GM23338 (cell line): Measurements from ENCODE around the gene S100A16. TPM values are rescaled to one million over a fixed set of nuclear protein-coding genes. Genes with fewer than 3 reads are reported as not detected.

Experiments
- ATAC-seq: fragments of 200-7000 bp; cut with Tn5 transposase; 3 replicates; pipeline ENCODE4 v1.9.1; 2020
- DNase-seq: peaks from one replicate; pipeline ENCODE4 v3.0.0-alpha.2; 2015; ENCODE audit warnings: low spot score
- H2AFZ ChIP-seq: fragments of 200-600 bp; sonication (generic); 2 replicates; pipeline ENCODE4 v1.8.0; 2016; ENCODE audit warnings: antibody characterized with exemption, mild to moderate bottlenecking, moderate library complexity
- H3F3A ChIP-seq: fragments of 200-600 bp; sonication (generic); replicated peaks from 2 replicates; pipeline ENCODE4 v1.8.0; 2017; ENCODE audit warnings: antibody characterized with exemption, mixed run types, low read depth
- H3K27ac ChIP-seq: fragments of 200-600 bp; sonication (generic); 2 replicates; pipeline ENCODE4 v1.6.1; 2016; ENCODE audit warnings: low read depth
- H3K27me3 ChIP-seq: fragments of 200-600 bp; sonication (generic); 2 replicates; pipeline ENCODE4 v1.8.0; 2016; ENCODE audit warnings: mild to moderate bottlenecking, mixed run types, moderate library complexity; ENCODE audit not compliant: insufficient read depth
- H3K36me3 ChIP-seq: fragments of 200-600 bp; sonication (generic); 2 replicates; pipeline ENCODE4 v1.8.0; 2016; ENCODE audit warnings: mild to moderate bottlenecking; ENCODE audit not compliant: insufficient read depth
- H3K4me1 ChIP-seq: fragments of 200-600 bp; sonication (generic); 2 replicates; pipeline ENCODE4 v1.8.0; 2016; ENCODE audit warnings: mild to moderate bottlenecking, moderate library complexity; ENCODE audit not compliant: insufficient read depth
- H3K4me2 ChIP-seq: fragments of 200-600 bp; sonication (generic); 2 replicates; pipeline ENCODE4 v1.7.1; 2017; ENCODE audit warnings: mixed run types
- H3K4me3 ChIP-seq: fragments of 200-600 bp; sonication (generic); 2 replicates; pipeline ENCODE4 v1.6.1; 2016; ENCODE audit warnings: mixed run types
- H3K79me2 ChIP-seq: fragments of 200-600 bp; sonication (generic); replicated peaks from 2 replicates; pipeline ENCODE4 v1.8.0; 2017; ENCODE audit warnings: mild to moderate bottlenecking; ENCODE audit not compliant: insufficient read depth
- H3K9me2 ChIP-seq: fragments of 200-600 bp; sonication (generic); 2 replicates; pipeline ENCODE4 v1.8.0; 2017; ENCODE audit not compliant: insufficient read depth
- H4K20me1 ChIP-seq: fragments of 200-600 bp; sonication (generic); replicated peaks from 2 replicates; pipeline ENCODE4 v1.8.0; 2017; ENCODE audit warnings: mild to moderate bottlenecking; ENCODE audit not compliant: insufficient read depth
- H3K27ac Mint-ChIP-seq: 2 replicates; pipeline ENCODE4 v1.8.0; 2020; ENCODE audit warnings: inconsistent platforms, mild to moderate bottlenecking, moderate library complexity, mixed read lengths
- H3K27me3 Mint-ChIP-seq: 3 replicates; pipeline ENCODE4 v1.8.0; 2022; ENCODE audit warnings: low read depth, mild to moderate bottlenecking, moderate library complexity, mixed read lengths, inconsistent platforms; ENCODE audit not compliant: insufficient read depth, poor library complexity
- H3K36me3 Mint-ChIP-seq: 3 replicates; pipeline ENCODE4 v1.8.0; 2021; ENCODE audit warnings: low read depth, mild to moderate bottlenecking, inconsistent platforms, moderate library complexity, mixed read lengths
- H3K4me1 Mint-ChIP-seq: 3 replicates; pipeline ENCODE4 v1.8.0; 2020; ENCODE audit warnings: mild to moderate bottlenecking, inconsistent platforms, mixed read lengths
- H3K4me3 Mint-ChIP-seq: 3 replicates; pipeline ENCODE4 v1.8.0; 2021; ENCODE audit warnings: moderate library complexity, mild to moderate bottlenecking, inconsistent platforms, mixed read lengths
- H3K9me3 Mint-ChIP-seq: 3 replicates; pipeline ENCODE4 v1.8.0; 2020; ENCODE audit warnings: moderate library complexity, mild to moderate bottlenecking, inconsistent platforms, mixed read lengths
- CREB1 ChIP-seq: fragments of 250-450 bp; sonication (Bioruptor Pico); IDR thresholded peaks from 2 replicates; pipeline ENCODE4 v1.5.0; 2020; ENCODE audit warnings: low read depth, mild to moderate bottlenecking, moderate library complexity
- EZH2 ChIP-seq: fragments of 200-600 bp; sonication (generic); IDR thresholded peaks from one replicate; pipeline ENCODE4 v1.8.0; 2017; ENCODE audit warnings: antibody characterized with exemption, mild to moderate bottlenecking, low read depth; ENCODE audit not compliant: unreplicated experiment
- EZH2phosphoT487 ChIP-seq: fragments of 200-600 bp; sonication (generic); IDR thresholded peaks from one replicate; pipeline ENCODE4 v1.8.1; 2018; ENCODE audit warnings: antibody characterized with exemption; ENCODE audit not compliant: unreplicated experiment
- JUNB ChIP-seq: IDR thresholded peaks from one replicate; pipeline ENCODE4 v1.6.1; 2016; ENCODE audit warnings: antibody characterized with exemption; ENCODE audit not compliant: unreplicated experiment
- POLR2AphosphoS5 ChIP-seq: IDR thresholded peaks from 2 replicates; pipeline ENCODE4 v1.6.1; 2016; ENCODE audit warnings: antibody characterized with exemption, low read depth
- STAT1 ChIP-seq: IDR thresholded peaks from one replicate; pipeline ENCODE4 v1.6.1; 2016; ENCODE audit warnings: antibody characterized with exemption; ENCODE audit not compliant: unreplicated experiment
- ZNF114 ChIP-seq: fragments of 250-450 bp; sonication (Bioruptor Pico); IDR thresholded peaks from 2 replicates; pipeline ENCODE4 v1.5.0; 2020; ENCODE audit warnings: mild to moderate bottlenecking, moderate library complexity
- ZNF331 ChIP-seq: fragments of 250-450 bp; sonication (Bioruptor Pico); IDR thresholded peaks from 2 replicates; pipeline ENCODE4 v1.5.0; 2020; ENCODE audit warnings: low read depth, mild to moderate bottlenecking, moderate library complexity
- polyA plus RNA-seq: library from polyadenylated mRNA; unstranded; fragments of >200 nt; fragmentation: Nextera tagmentation; extraction: Ambion mirVana; gene quantifications from 2 replicates; pipeline ENCODE4 v1.2.1, GENCODE V29; 2016
- total RNA-seq: library from RNA; depleted of rRNA; stranded (reverse); fragments of >200 nt; shearing (Covaris generic); gene quantifications from 2 replicates; pipeline ENCODE4 v1.2.3, GENCODE V29; 2014
- TF ChIP-seq, protein P1 (sequence below): IDR thresholded peaks from 2 replicates; pipeline ENCODE4 v1.6.1; 2016; ENCODE audit warnings: antibody characterized with exemption
- TF ChIP-seq, protein P2 (sequence below): IDR thresholded peaks from one replicate; pipeline ENCODE4 v1.6.1; 2018; ENCODE audit warnings: antibody characterized with exemption; ENCODE audit not compliant: unreplicated experiment

Gene S100A16
- total and polyA plus RNA-seq, 2 experiments from 2014 or later, result 13.0 to 20.4 TPM

DNA sequence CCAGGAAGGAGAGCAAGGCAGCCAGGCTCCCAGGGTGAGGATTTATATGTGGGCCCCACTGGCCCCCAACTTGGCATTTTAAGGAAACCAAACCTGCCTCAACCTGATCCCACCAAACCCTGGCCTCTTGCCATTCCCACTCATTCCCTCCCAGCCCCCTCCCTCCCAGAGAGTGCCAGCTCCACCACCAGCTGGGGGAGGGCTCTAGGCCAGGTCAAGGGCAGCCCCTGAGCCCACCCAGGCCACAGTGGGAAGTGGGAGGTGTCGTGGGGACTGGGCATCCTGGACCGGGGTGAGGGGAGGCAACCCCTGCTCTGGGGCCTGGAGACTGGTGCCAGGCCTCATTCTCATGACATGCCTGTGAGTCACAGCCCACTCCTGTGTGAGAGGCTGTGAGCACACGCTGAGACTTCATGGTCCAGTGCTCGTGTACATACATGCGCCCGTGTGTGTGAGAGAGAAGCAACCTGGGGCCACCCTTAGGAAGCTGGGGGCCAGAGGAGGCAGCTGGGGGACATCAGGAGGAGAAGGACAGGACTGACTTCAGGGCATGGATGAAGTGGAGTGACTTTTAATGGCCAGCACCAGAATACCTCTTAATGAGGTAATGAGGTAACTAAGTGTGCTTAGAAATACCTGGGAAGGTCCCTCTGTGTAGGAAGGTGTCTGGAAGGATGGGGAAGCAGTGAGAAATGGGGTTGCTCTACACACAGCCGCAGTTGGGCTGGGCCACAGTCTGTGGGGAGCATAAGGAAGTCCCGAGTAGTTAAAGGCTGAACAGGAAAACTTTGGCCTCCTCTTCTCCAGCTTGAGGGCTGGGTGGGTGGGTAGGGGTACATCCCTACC lies 47.2 kb downstream of the S100A16 start, which contains the start of gene S100A2:
TSS of gene S100A2 (minus strand) at position 316 of the 846 bp plus-strand sequence. CDS start 1,967 bp downstream, outside the sequence.
- Histone ChIP-seq H4K20me1 (no peaks in the 10 kb centered on the region), H2AFZ (peak within 1 kb of the TSS; percentile 85), H3K4me3 (0 out of 2 replicates have a peak within 1 kb of the TSS, but pooled peaks have one; percentile 17), H3K36me3 (no peaks in the 10 kb centered on the region), H3K27me3 (no peaks in the 10 kb centered on the region), H3K9me2 (no peaks in the 10 kb centered on the region), H3K4me1 (peaks cover 18% of the 10 kb centered on the region), H3K27ac (0 out of 2 replicates have a peak within 1 kb of the TSS, but pooled peaks have one; percentile 55), H3K4me2 (peak within 1 kb of the TSS; percentile 64), H3F3A (peaks cover 6% of the 10 kb centered on the region; the same call in 1 of the 2 replicates), H3K79me2 (no peaks in the 10 kb centered on the region)
- no peak for DNase-seq
- H3K4me1 Mint-ChIP-seq, result peaks cover 36% of the 10 kb centered on the region
- no peaks in the 10 kb centered on the region for H3K9me3 Mint-ChIP-seq
- no peak for TF ChIP-seq EZH2
- no peak for TF ChIP-seq EZH2phosphoT487
- TF ChIP-seq, protein P1, sequence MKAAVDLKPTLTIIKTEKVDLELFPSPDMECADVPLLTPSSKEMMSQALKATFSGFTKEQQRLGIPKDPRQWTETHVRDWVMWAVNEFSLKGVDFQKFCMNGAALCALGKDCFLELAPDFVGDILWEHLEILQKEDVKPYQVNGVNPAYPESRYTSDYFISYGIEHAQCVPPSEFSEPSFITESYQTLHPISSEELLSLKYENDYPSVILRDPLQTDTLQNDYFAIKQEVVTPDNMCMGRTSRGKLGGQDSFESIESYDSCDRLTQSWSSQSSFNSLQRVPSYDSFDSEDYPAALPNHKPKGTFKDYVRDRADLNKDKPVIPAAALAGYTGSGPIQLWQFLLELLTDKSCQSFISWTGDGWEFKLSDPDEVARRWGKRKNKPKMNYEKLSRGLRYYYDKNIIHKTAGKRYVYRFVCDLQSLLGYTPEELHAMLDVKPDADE, result no peak
- H3K27me3 Mint-ChIP-seq, result peaks cover 17% of the 10 kb centered on the region
- no peak for ATAC-seq
- H3K27ac Mint-ChIP-seq, result peak within 1 kb of the TSS; percentile 96
- no peaks in the 10 kb centered on the region for H3K36me3 Mint-ChIP-seq
- peak within 1 kb of the TSS; percentile 15; the same call in 1 of the 3 replicates for H3K4me3 Mint-ChIP-seq

DNA sequence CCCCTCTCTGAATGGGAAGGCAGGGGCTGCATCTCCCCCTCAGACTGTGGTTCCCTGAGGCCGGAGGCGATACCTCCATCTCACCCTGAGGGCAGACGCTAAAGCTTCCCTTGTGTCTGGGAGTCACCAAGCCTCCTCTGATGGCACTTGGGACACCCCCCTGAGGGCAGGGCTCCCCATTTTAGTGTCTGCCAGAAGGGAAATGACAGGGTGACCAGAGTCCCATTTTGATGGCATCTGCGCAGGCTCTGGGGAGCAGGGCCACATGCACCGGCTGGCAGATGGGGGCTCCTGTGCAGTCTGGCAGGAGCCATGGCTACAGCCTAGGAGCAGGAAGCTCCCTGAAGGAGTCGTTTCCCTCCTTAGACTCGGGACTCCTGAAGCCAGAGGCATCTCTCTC lies 48.9 kb downstream of the S100A16 start:
- ATAC-seq, result no peak
- TF ChIP-seq ZNF331 (CRISPR knock-in tag), result no peak
- no peak for TF ChIP-seq ZNF114 (CRISPR knock-in tag)
- TF ChIP-seq, protein P1, result no peak
- TF ChIP-seq STAT1, result no peak
- TF ChIP-seq EZH2, result no peak
- TF ChIP-seq, protein P2, sequence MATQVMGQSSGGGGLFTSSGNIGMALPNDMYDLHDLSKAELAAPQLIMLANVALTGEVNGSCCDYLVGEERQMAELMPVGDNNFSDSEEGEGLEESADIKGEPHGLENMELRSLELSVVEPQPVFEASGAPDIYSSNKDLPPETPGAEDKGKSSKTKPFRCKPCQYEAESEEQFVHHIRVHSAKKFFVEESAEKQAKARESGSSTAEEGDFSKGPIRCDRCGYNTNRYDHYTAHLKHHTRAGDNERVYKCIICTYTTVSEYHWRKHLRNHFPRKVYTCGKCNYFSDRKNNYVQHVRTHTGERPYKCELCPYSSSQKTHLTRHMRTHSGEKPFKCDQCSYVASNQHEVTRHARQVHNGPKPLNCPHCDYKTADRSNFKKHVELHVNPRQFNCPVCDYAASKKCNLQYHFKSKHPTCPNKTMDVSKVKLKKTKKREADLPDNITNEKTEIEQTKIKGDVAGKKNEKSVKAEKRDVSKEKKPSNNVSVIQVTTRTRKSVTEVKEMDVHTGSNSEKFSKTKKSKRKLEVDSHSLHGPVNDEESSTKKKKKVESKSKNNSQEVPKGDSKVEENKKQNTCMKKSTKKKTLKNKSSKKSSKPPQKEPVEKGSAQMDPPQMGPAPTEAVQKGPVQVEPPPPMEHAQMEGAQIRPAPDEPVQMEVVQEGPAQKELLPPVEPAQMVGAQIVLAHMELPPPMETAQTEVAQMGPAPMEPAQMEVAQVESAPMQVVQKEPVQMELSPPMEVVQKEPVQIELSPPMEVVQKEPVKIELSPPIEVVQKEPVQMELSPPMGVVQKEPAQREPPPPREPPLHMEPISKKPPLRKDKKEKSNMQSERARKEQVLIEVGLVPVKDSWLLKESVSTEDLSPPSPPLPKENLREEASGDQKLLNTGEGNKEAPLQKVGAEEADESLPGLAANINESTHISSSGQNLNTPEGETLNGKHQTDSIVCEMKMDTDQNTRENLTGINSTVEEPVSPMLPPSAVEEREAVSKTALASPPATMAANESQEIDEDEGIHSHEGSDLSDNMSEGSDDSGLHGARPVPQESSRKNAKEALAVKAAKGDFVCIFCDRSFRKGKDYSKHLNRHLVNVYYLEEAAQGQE, result no peak
- no peak for TF ChIP-seq JUNB
- TF ChIP-seq POLR2AphosphoS5, result no peak
- TF ChIP-seq CREB1 (CRISPR knock-in tag), result no peak

More for the DNA sequence above, 48.9 kb downstream of the S100A16 start:
- no peak for DNase-seq
- Mint-ChIP-seq H3K36me3 (no peaks in the 10 kb centered on the region), H3K9me3 (no peaks in the 10 kb centered on the region), H3K4me1 (peaks cover 33% of the 10 kb centered on the region), H3K27me3 (peaks cover 17% of the 10 kb centered on the region), H3K27ac (no peak overlapping the region), H3K4me3 (no peak overlapping the region)
- Histone ChIP-seq H3K27ac (no peak overlapping the region), H3K9me2 (no peaks in the 10 kb centered on the region), H2AFZ (no peak overlapping the region), H3F3A (peaks cover 6% of the 10 kb centered on the region; the same call in 1 of the 2 replicates), H3K4me2 (no peak overlapping the region), H3K36me3 (no peaks in the 10 kb centered on the region), H3K79me2 (no peaks in the 10 kb centered on the region), H3K4me1 (peaks cover 18% of the 10 kb centered on the region), H3K4me3 (no peak overlapping the region), H3K27me3 (no peaks in the 10 kb centered on the region), H4K20me1 (no peaks in the 10 kb centered on the region)
